ENCODE measurements around the gene C2CD4A. TPM values are rescaled to one million over a fixed set of nuclear protein-coding genes. Genes with fewer than 3 reads are reported as not detected.
A peak's percentile ranks its signal among the peaks of the same experiment; 100 is the strongest.
"Not testable (repeated sequence)": the region's sequence is repeated elsewhere in the genome, so short reads cannot be mapped to it uniquely, and the experiment has no call there.

C2CD4A gene
- total RNA-seq, 1 donor from 2014 or later: not detected

DNA sequence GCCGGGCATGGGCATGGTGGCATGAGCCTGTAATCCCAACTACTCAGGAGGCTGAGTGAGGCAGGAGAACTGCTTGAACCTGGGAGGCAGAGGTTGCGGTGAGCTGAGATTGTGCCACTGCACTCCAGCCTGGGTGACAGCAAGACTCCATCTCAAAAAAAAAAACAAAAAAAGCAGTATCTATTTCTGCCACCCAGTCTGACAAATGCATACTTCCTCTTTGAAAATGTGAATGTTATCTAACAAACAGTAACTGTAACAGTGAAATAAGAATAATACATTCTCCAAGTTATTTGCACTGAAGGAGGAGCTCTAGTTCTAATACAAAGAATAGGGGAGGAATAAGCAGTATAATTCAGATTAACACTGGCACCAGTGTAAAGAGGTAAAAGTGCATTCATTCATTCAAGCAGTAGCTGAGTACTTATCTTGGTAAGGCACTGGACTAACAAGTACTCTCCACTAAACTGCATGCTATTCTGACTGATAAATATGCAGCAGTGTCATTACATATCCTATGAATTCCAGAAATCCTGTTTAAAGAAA lies 19.4 kb upstream of the C2CD4A start:
- Mint-ChIP-seq H3K9me3 (no peaks in the 10 kb centered on the region), H3K27ac (peak overlapping the region; percentile 84), H3K4me3 (peak overlapping the region; percentile 44), H3K36me3 (ENCODE audit: low read depth) (peaks cover 13% of the 10 kb centered on the region), H3K27me3 (no peaks in the 10 kb centered on the region), H3K4me1 (peaks cover 55% of the 10 kb centered on the region)
- POLR2A ChIA-PET: interaction anchor here (1.3 kb wide), 1 partner anchor 13 kb away, joined by 6 read pairs; the partner anchor contains the start of gene VPS13C
- DNase-seq (no peak), ATAC-seq (ENCODE audit: low read depth) (peak; percentile 67)
- intact Hi-C loops (cut with micrococcal nuclease): loop anchor here (1.0 kb wide), 1 partner anchor 12 kb away; no protein-coding TSS in a partner anchor
- CTCF ChIA-PET: interaction anchor here (1.1 kb wide), 1 partner anchor 13 kb away, joined by 3 read pairs; the partner anchor contains the start of gene VPS13C
- TF ChIP-seq CTCF (IDR thresholded peaks at IDR 0.05): no peak

- H3K9me3 Mint-ChIP-seq; H3K27ac Mint-ChIP-seq; ATAC-seq (ENCODE audit: low read depth); CTCF ChIA-PET; intact Hi-C loops (cut with micrococcal nuclease); POLR2A ChIA-PET; H3K4me3 Mint-ChIP-seq; H3K27me3 Mint-ChIP-seq; DNase-seq: not testable (repeated sequence)
- Mint-ChIP-seq H3K36me3 (ENCODE audit: low read depth) (peaks cover 10% of the 10 kb centered on the region), H3K4me1 (peaks cover 62% of the 10 kb centered on the region)
Measured at GRCh38 chr15:62048254-62048653, 18.5 kb upstream of the C2CD4A start.

DNA sequence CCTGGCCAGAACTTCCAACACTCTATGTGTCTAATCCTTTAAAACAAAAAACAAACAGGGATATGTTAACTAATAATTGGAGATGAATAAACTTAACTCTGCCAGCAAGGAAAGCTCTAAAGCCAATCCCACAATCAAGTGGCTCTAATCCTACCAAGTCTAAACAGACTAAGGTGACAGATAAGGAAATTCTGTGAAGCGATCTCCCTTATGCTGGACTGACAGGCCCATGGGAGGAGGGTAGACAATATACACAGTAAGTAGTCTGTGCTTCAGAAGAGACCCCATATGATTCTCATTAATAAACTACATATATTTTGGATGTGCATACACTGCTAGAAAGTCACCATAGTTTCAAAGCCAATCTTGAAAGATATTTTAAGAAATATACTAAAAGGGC lies 16.7 kb upstream of the C2CD4A start:
- CTCF ChIA-PET: no interaction called here
- Mint-ChIP-seq H3K36me3 (ENCODE audit: low read depth) (peaks cover 8% of the 10 kb centered on the region), H3K9me3 (no peaks in the 10 kb centered on the region), H3K4me1 (peaks cover 74% of the 10 kb centered on the region), H3K27me3 (no peaks in the 10 kb centered on the region), H3K4me3 (no peak overlapping the region), H3K27ac (peak overlapping the region; percentile 78)
- ATAC-seq (ENCODE audit: low read depth): no peak
- no peak for TF ChIP-seq CTCF (IDR thresholded peaks at IDR 0.05)
- no peak for DNase-seq
- POLR2A ChIA-PET: interaction anchor here (0.8 kb wide), 1 partner anchor 10 kb away, joined by 3 read pairs; the partner anchor contains the start of gene VPS13C
- intact Hi-C loops (cut with micrococcal nuclease): no loop called here

DNA sequence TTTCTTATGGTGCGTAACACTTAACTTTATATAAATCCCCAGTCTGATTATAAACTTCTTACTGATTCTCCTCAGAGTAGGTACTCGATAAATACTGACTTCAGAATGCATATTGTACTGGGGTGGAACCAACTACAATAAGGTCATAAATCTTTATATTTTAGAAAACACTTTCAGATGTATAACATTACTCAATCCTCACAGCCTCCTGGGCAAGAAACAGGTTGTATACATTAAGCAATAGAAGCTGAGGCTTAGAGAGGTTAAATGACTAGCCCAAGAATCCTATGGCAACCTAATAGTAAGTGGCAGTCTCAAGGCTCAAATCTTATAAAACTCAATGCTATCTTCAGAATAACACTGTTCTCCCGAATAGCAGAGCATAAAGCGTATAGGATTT lies 15.6 kb upstream of the C2CD4A start:
- intact Hi-C loops (cut with micrococcal nuclease): no loop called here

GRCh38 chr15:62052713-62053112 lies 14.1 kb upstream of the C2CD4A start:
- TF ChIP-seq CTCF (IDR thresholded peaks at IDR 0.05): no peak
- ChIA-PET POLR2A (interaction anchor here (0.6 to 1.0 kb wide), 2 partner anchors 9 to 25 kb away, joined by 3 read pairs; no protein-coding TSS in a partner anchor), CTCF (interaction anchor here (0.8 kb wide), 1 partner anchor 19 kb away, joined by 3 read pairs; no protein-coding TSS in a partner anchor)
- no peak overlapping the region for H3K27ac Mint-ChIP-seq
- peaks cover 61% of the 10 kb centered on the region for H3K4me1 Mint-ChIP-seq
- ATAC-seq (ENCODE audit: low read depth) (no peak), DNase-seq (no peak)
- no peaks in the 10 kb centered on the region for H3K9me3 Mint-ChIP-seq
- peaks cover 25% of the 10 kb centered on the region for H3K36me3 Mint-ChIP-seq (ENCODE audit: low read depth)
- H3K4me3 Mint-ChIP-seq: no peak overlapping the region
- no peaks in the 10 kb centered on the region for H3K27me3 Mint-ChIP-seq
- intact Hi-C loops (cut with micrococcal nuclease): no loop called here

More for the DNA sequence above, 15.6 kb upstream of the C2CD4A start:
- TF ChIP-seq CTCF (IDR thresholded peaks at IDR 0.05): no peak
- Mint-ChIP-seq H3K27me3 (no peaks in the 10 kb centered on the region), H3K27ac (no peak overlapping the region), H3K4me1 (peaks cover 69% of the 10 kb centered on the region), H3K36me3 (ENCODE audit: low read depth) (peaks cover 13% of the 10 kb centered on the region), H3K9me3 (no peaks in the 10 kb centered on the region), H3K4me3 (no peak overlapping the region)
- ATAC-seq (ENCODE audit: low read depth) (no peak), DNase-seq (no peak)
- ChIA-PET CTCF (no interaction called here), POLR2A (interaction anchor here (0.7 kb wide), 1 partner anchor 21 kb away, joined by 6 read pairs; no protein-coding TSS in a partner anchor)

Data from activated B cell treated with CpG ODN at 0.5 μM for 24 hours (primary cell).